Trophoblast cell (in vitro differentiated cells and primary cell): ENCODE results near the gene SPOCK3.

Experiments used
- DNase-seq, 2 donors: peaks; one replicate each; pipeline ENCODE4 v3.0.0-alpha.2; 2016
- H2AFZ ChIP-seq: 2 replicates; pipeline ENCODE4 v1.6.1; 2013; ENCODE audit warnings: low read length, moderate library complexity, mild to moderate bottlenecking; ENCODE audit not compliant: insufficient read depth, poor library complexity
- H2AK5ac ChIP-seq: 2 replicates; pipeline ENCODE4 v1.6.1; 2013; ENCODE audit warnings: mild to moderate bottlenecking, low read length
- H2BK120ac ChIP-seq: 2 replicates; pipeline ENCODE4 v1.6.1; 2013; ENCODE audit warnings: low read length, mild to moderate bottlenecking, moderate library complexity; ENCODE audit not compliant: insufficient read depth, poor library complexity
- H2BK12ac ChIP-seq: 2 replicates; pipeline ENCODE4 v1.6.1; 2013; ENCODE audit warnings: mild to moderate bottlenecking, low read length, moderate library complexity
- H2BK5ac ChIP-seq: 2 replicates; pipeline ENCODE4 v1.6.1; 2013; ENCODE audit warnings: low read length, low read depth, moderate library complexity, mild to moderate bottlenecking; ENCODE audit not compliant: poor library complexity
- H3K14ac ChIP-seq: 2 replicates; pipeline ENCODE4 v1.6.1; 2013; ENCODE audit warnings: mild to moderate bottlenecking, low read length
- H3K18ac ChIP-seq: 2 replicates; pipeline ENCODE4 v1.6.1; 2013; ENCODE audit warnings: mild to moderate bottlenecking, low read length
- H3K23ac ChIP-seq: 2 replicates; pipeline ENCODE4 v1.6.1; 2013; ENCODE audit warnings: low read length
- H3K27ac ChIP-seq: 2 replicates; pipeline ENCODE4 v1.5.1; 2013; ENCODE audit warnings: low read depth, mild to moderate bottlenecking, inconsistent platforms, low read length, moderate library complexity
- H3K27me3 ChIP-seq: 2 replicates; pipeline ENCODE4 v1.6.1; 2013; ENCODE audit warnings: inconsistent platforms, mild to moderate bottlenecking, low read length, moderate library complexity; ENCODE audit not compliant: insufficient read depth
- H3K36me3 ChIP-seq, 2 experiments: 1 replicate in 1 of 2; 2 replicates in 1 of 2; pipeline ENCODE4 v1.6.1; 2013; ENCODE audit warnings: low read length in 2 of 2, mild to moderate bottlenecking in 2 of 2, moderate library complexity in 1 of 2; ENCODE audit not compliant: insufficient read depth in 2 of 2, control insufficient read depth in 1 of 2
- H3K4ac ChIP-seq: 2 replicates; pipeline ENCODE4 v1.6.1; 2013; ENCODE audit warnings: low read depth, mild to moderate bottlenecking, low read length, moderate library complexity
- H3K4me1 ChIP-seq, 2 experiments: 1 replicate in 1 of 2; 2 replicates in 1 of 2; pipeline ENCODE4 v1.6.1; 2013; ENCODE audit warnings: low read length in 2 of 2, mild to moderate bottlenecking in 2 of 2, moderate library complexity in 1 of 2; ENCODE audit not compliant: insufficient read depth in 2 of 2, control insufficient read depth in 1 of 2
- H3K4me2 ChIP-seq: 2 replicates; pipeline ENCODE4 v1.6.1; 2013; ENCODE audit warnings: inconsistent platforms, mild to moderate bottlenecking, low read length, moderate library complexity
- H3K4me3 ChIP-seq: 2 replicates; pipeline ENCODE4 v1.5.1; 2013; ENCODE audit warnings: mild to moderate bottlenecking, low read depth, low read length, inconsistent platforms
- H3K79me1 ChIP-seq: one replicate; pipeline ENCODE4 v1.6.1; 2013; ENCODE audit warnings: low read length
- H3K79me2 ChIP-seq: 2 replicates; pipeline ENCODE4 v1.6.1; 2013; ENCODE audit warnings: low read length, mild to moderate bottlenecking; ENCODE audit not compliant: control insufficient read depth, insufficient read depth, poor library complexity
- H3K9ac ChIP-seq: 2 replicates; pipeline ENCODE4 v1.6.1; 2013; ENCODE audit warnings: mild to moderate bottlenecking, low read length
- H3K9me3 ChIP-seq: 2 replicates; pipeline ENCODE4 v1.6.1; 2013; ENCODE audit warnings: low read depth, mild to moderate bottlenecking, control low read depth, inconsistent platforms, low read length; ENCODE audit not compliant: insufficient read depth
- H4K12ac ChIP-seq: 2 replicates; pipeline ENCODE4 v1.6.1; 2013; ENCODE audit warnings: low read depth, mild to moderate bottlenecking, low read length, moderate library complexity
- H4K8ac ChIP-seq: 2 replicates; pipeline ENCODE4 v1.6.1; 2013; ENCODE audit warnings: low read depth, mild to moderate bottlenecking, low read length, moderate library complexity
- H4K91ac ChIP-seq: one replicate; pipeline ENCODE4 v1.6.1; 2013; ENCODE audit warnings: low read depth, mild to moderate bottlenecking, low read length, moderate library complexity
- WGBS: extraction: QIAGEN DNeasy Blood & Tissue Kit; methylation state at CpG from one replicate; pipeline ENCODE4 v1.1.7; 2013; ENCODE audit warnings: missing lambda C conversion rate; ENCODE audit not compliant: insufficient read length, insufficient coverage; ENCODE audit errors: extremely low coverage; 5-methylcytosine and 5-hydroxymethylcytosine counted together

Gene SPOCK3

DNA sequence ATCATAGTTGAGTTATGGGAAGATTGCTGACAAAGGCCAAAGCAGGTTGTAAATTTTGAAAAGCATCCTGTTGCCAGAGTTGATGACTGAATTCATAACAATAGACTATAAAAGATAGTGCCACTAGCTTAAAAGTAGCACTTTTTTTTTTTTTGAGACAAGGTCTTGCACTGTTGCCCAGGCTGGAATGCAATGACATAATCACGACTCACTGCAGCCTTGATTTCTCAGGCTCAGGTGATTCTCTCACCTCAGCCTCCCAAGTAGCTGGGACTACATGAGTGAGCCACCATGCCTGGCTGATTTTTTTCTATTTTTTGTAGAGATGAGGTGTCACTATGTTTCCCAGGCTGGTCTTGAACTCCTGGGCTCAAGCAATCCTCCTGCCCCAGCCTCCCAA lies 122.7 kb downstream of the SPOCK3 start:
- Histone ChIP-seq H3K4me1 (no peaks in the 10 kb centered on the region), H4K12ac (no peak overlapping the region), H3K36me3 (no peaks in the 10 kb centered on the region), H3K79me1 (no peaks in the 10 kb centered on the region), H2AFZ (no peak overlapping the region), H3K79me2 (no peaks in the 10 kb centered on the region), H3K23ac (no peak overlapping the region), H2BK5ac (no peak overlapping the region), H3K4ac (no peak overlapping the region), H3K27me3 (no peaks in the 10 kb centered on the region), H3K4me3 (no peak overlapping the region), H3K14ac (no peak overlapping the region), H4K91ac (no peak overlapping the region), H2BK120ac (no peak overlapping the region), H3K9ac (no peak overlapping the region), H4K8ac (no peak overlapping the region), H3K4me2 (no peak overlapping the region), H2AK5ac (no peak overlapping the region), H3K18ac (no peak overlapping the region), H3K27ac (no peak overlapping the region), H2BK12ac (no peak overlapping the region), H3K9me3 (no peaks in the 10 kb centered on the region)
- no CpG with 5 or more reads among the region's 1 CpG for WGBS
- DNase-seq, result no peak

DNA sequence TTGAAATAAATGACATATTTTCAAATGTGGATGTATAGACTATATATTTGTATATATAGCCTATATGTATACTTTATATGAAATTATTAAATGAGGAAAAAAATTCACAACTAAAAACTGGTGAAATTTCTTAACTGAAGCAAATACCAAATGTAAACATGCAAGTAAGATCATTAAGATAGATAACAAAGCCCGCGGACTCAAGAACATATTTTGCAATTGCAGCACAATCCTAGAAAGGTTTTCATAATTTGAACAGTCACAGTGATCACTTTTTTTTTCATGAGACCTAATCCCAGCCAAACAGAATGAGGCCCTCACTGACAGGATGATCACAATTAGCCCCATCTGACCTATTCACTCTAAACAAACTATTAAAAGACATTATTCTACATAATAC lies 123.2 kb downstream of the SPOCK3 start:
- Histone ChIP-seq H3K4me2 (no peak overlapping the region), H2BK5ac (no peak overlapping the region), H3K79me1 (no peaks in the 10 kb centered on the region), H3K18ac (no peak overlapping the region), H3K36me3 (no peaks in the 10 kb centered on the region), H4K8ac (no peak overlapping the region), H3K9ac (no peak overlapping the region), H4K91ac (no peak overlapping the region), H3K27me3 (no peaks in the 10 kb centered on the region), H2BK120ac (no peak overlapping the region), H3K4me3 (no peak overlapping the region), H3K9me3 (no peaks in the 10 kb centered on the region), H3K14ac (no peak overlapping the region), H4K12ac (no peak overlapping the region), H2AK5ac (no peak overlapping the region), H3K4me1 (no peaks in the 10 kb centered on the region), H2AFZ (no peak overlapping the region), H3K4ac (no peak overlapping the region), H2BK12ac (no peak overlapping the region), H3K27ac (no peak overlapping the region), H3K23ac (no peak overlapping the region), H3K79me2 (no peaks in the 10 kb centered on the region)
- WGBS, result no CpG with 5 or more reads among the region's 2 CpGs
- peak in 1 of 2 donors; percentile 62 for DNase-seq

DNA sequence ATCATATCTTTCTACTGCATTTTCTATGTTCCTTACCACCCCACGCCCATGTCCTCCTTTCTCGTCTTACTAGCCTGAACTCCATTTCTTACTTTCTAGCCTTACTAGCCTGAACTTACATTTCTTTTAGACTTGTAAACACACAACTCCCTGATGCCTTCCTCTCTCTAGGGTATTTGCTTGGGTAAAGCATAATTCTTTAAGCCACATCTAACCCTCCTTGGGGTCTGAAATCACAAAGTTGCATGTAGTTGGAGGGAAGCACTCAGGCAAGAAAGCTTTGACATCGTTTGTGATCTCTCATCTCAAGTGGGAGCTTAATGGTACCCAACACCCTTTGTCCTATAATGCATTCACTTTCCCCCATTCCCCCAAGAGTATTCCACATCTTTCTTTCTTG lies 124.4 kb downstream of the SPOCK3 start:
- no peak overlapping the region for H4K8ac ChIP-seq
- H3K4ac ChIP-seq, result no peak overlapping the region
- H2AFZ ChIP-seq, result no peak overlapping the region
- no peaks in the 10 kb centered on the region for H3K4me1 ChIP-seq
- no peaks in the 10 kb centered on the region for H3K9me3 ChIP-seq
- H3K4me2 ChIP-seq, result no peak overlapping the region
- H3K36me3 ChIP-seq, result no peaks in the 10 kb centered on the region
- no peaks in the 10 kb centered on the region for H3K79me1 ChIP-seq
- H4K91ac ChIP-seq, result no peak overlapping the region
- no peak overlapping the region for H4K12ac ChIP-seq
- no peak overlapping the region for H2BK12ac ChIP-seq
- no peak overlapping the region for H3K4me3 ChIP-seq
- no peak overlapping the region for H2BK120ac ChIP-seq
- DNase-seq, result no peak
- H2BK5ac ChIP-seq, result no peak overlapping the region
- H3K9ac ChIP-seq, result no peak overlapping the region
- H3K27ac ChIP-seq, result no peak overlapping the region
- no peak overlapping the region for H3K18ac ChIP-seq
- no peaks in the 10 kb centered on the region for H3K79me2 ChIP-seq
- no peak overlapping the region for H2AK5ac ChIP-seq
- no CpG with 5 or more reads among the region's 3 CpGs for WGBS
- H3K23ac ChIP-seq, result no peak overlapping the region
- no peak overlapping the region for H3K14ac ChIP-seq
- no peaks in the 10 kb centered on the region for H3K27me3 ChIP-seq

DNA sequence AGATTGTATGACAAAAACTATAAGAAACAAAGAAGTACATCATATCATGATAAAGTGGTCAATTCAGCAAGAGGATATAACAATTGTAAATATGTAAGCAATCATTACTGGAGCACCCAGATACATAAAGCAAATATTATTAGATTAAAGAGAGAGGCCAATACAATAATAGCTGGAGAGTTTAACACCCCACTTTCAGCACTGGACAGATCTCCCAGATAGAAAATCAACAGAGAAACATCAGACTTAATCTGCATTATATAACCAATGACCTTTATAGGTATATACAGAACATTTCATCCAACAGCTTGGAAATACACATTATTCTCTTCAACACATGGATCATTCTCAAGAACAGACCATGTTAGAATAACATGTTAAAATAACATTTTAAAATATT lies 128.4 kb downstream of the SPOCK3 start:
- no peak overlapping the region for H4K12ac ChIP-seq
- H2BK12ac ChIP-seq, result no peak overlapping the region
- H2AFZ ChIP-seq, result no peak overlapping the region
- H3K27ac ChIP-seq, result no peak overlapping the region
- no peak overlapping the region for H3K4me2 ChIP-seq
- H3K9me3 ChIP-seq, result no peaks in the 10 kb centered on the region
- H3K9ac ChIP-seq, result no peak overlapping the region
- no peaks in the 10 kb centered on the region for H3K27me3 ChIP-seq
- no peak overlapping the region for H3K18ac ChIP-seq
- H3K36me3 ChIP-seq, result no peaks in the 10 kb centered on the region
- no peak overlapping the region for H3K4me3 ChIP-seq
- no peak for DNase-seq
- H3K14ac ChIP-seq, result no peak overlapping the region
- H2BK120ac ChIP-seq, result no peak overlapping the region
- H2BK5ac ChIP-seq, result no peak overlapping the region
- no peak overlapping the region for H3K4ac ChIP-seq
- no peak overlapping the region for H3K23ac ChIP-seq
- H3K4me1 ChIP-seq, result no peaks in the 10 kb centered on the region
- no peak overlapping the region for H2AK5ac ChIP-seq
- H3K79me1 ChIP-seq, result no peaks in the 10 kb centered on the region
- no peak overlapping the region for H4K91ac ChIP-seq
- H4K8ac ChIP-seq, result no peak overlapping the region
- H3K79me2 ChIP-seq, result no peaks in the 10 kb centered on the region

DNA sequence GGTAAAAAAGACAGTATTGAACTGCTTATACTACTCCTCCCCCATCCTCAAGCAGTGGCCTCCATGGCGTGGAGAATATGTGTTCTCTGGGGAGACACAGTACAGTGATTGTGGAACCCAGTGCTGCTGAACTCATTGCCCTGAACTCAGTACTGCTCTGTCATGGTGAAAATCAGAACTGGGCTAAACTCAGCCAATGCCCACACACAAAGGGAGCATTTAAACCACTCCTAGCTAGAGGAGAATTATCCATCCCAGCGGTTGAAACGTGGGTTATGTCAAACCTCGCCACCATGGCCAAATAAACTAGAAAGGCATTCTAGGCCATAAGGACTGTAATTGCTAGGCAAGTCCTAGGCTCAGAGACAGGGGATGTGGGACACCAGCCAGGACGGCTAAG lies 131.8 kb downstream of the SPOCK3 start:
- Histone ChIP-seq H3K27ac (no peak overlapping the region), H3K27me3 (no peaks in the 10 kb centered on the region), H3K14ac (no peak overlapping the region), H3K4ac (no peak overlapping the region), H3K9ac (no peak overlapping the region), H2AFZ (no peak overlapping the region), H3K23ac (no peak overlapping the region), H4K12ac (no peak overlapping the region), H3K4me2 (no peak overlapping the region), H3K36me3 (no peaks in the 10 kb centered on the region), H2BK12ac (no peak overlapping the region), H3K4me1 (no peaks in the 10 kb centered on the region), H4K8ac (no peak overlapping the region), H3K79me1 (no peaks in the 10 kb centered on the region), H3K79me2 (no peaks in the 10 kb centered on the region), H2BK120ac (no peak overlapping the region), H4K91ac (no peak overlapping the region), H2BK5ac (no peak overlapping the region), H2AK5ac (no peak overlapping the region), H3K4me3 (no peak overlapping the region), H3K18ac (no peak overlapping the region), H3K9me3 (no peaks in the 10 kb centered on the region)
- no peak for DNase-seq
- WGBS, result no CpG with 5 or more reads among the region's 5 CpGs
